Kidney capillary endothelial cell (primary cell): ENCODE results near the gene SP7.
"Not testable (repeated sequence)": the region's sequence is repeated elsewhere in the genome, so short reads cannot be mapped to it uniquely, and the experiment has no call there.

ENCODE experiments used
- DNase-seq: peaks from one replicate; pipeline ENCODE4 v3.0.0-alpha.2; 2018; ENCODE audit warnings: low spot score

Gene SP7

GRCh38 chr12:53346491-53346890 lies 10.3 kb upstream of the SP7 start:
- DNase-seq: no peak

- DNase-seq: no peak
Observed at GRCh38 chr12:53345486-53346188, 9.5 kb upstream of the SP7 start.

DNA sequence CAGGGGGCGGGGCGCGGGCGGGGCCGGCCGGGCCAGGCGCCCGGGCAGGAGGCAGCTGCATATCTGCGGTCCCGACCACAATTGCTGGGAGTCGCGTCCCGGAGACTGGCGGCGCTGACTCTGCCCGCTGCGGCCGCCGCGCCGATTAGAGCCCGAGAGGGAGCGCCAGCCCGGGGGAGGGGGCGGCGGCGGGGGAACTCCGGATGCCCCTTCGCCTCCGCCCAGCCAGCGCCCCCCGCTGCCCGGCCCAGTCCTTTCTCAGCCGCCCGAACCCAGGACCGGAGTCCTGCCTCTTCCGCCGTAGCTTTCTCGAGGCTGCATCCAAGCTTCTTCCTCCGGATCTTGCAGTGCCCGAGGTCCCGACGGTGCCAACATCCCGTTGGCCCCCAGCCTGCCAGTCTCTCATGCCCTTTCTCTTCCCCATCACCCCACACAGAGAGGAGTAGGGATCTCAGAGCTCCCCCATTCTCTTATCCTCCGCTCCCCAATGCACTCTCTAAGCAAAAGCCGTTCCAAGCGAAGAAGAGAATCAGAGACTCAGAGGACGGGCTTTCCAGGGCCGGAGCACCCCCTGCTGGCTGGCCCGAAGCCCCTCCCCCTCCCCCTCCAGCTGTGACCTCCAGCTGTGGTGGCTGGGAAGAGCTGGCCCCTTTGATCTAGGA lies 8.8 kb upstream of the SP7 start:
- peak; percentile 70 for DNase-seq

DNA sequence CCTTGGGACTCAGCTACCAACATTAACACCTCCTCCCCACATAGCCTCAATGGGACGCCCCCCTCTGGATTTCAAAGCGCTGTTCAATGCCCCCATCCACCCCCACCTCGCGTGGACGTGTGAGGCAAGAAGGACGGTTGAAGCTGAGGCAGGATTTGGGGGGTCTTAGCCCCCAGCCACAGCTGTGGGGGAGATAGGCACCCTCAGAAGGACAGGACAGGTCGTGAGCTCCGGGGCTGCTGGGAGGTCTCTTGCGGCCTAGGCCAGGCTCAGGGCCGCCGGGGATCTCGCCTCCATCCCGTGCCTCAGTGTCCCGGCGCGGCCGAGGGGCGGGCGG lies 8.3 kb upstream of the SP7 start:
- DNase-seq: no peak

DNA sequence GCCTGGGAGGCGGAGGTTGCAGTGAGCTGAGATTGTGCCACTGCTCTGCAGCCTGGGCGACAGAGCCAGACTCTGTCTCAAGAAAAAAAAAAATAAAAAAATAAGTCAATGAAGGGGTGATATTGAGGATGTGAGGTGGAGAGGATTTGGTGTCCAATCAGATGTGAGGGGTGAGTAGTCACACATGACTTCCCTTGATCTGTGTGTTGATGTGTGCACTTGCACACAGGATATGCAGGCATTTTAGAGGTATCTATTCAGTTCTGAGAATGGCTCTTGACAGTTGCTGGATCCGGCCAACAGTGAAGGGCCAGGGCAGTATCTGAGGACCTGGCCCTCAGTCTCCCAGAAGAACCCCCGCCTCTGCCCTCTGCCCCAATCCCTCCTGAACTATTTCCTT lies 7.8 kb upstream of the SP7 start:
- DNase-seq: no peak

GRCh38 chr12:53343449-53343848 lies 7.3 kb upstream of the SP7 start:
- no peak for DNase-seq

DNA sequence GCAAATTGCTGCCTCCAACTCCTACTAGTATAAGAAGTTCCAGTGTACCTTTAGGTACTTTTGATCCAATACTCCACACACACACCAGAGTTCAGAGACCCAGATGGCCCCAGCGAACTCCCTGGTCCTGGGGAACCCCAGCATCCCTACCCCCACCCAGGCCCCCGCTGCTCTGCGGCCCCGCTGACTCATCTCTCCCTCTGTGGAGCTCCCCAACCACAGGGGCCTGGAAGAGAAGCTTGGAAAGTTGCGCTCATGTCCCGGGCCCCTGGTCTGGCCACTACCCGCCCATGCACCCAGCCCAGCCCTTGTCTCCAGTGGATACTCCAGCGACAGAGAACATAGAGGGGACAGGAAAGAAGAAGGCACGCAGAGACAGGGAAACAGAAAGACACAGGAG lies 4.2 kb upstream of the SP7 start:
- DNase-seq: no peak

DNA sequence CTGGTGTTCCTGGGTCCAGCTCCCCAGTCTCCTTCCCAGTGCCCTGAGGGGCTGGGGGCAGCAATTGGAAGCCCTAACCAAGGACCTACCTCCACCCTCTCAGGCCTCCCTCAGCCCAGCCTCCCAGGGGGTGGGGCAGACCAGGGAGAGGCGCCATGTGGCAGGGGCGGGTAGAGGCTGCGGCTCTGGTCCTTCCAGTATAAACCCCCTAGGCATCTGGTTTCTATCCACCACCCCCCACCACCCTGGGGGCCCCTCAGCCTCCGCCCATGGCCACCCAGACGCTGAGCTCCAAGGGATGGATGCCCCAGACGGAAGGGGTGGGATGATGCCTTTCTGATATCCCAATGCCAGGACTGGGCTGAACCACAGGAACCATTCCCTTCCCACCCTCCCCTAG lies 2.8 kb upstream of the SP7 start:
- DNase-seq: no peak

- no peak for DNase-seq
Observed at GRCh38 chr12:53338017-53338416, 1.9 kb upstream of the SP7 start.

- no peak for DNase-seq
Observed at GRCh38 chr12:53334822-53335221, 1.3 kb downstream of the SP7 start.

- no peak for DNase-seq
Observed at GRCh38 chr12:53333845-53334244, 2.3 kb downstream of the SP7 start.

DNA sequence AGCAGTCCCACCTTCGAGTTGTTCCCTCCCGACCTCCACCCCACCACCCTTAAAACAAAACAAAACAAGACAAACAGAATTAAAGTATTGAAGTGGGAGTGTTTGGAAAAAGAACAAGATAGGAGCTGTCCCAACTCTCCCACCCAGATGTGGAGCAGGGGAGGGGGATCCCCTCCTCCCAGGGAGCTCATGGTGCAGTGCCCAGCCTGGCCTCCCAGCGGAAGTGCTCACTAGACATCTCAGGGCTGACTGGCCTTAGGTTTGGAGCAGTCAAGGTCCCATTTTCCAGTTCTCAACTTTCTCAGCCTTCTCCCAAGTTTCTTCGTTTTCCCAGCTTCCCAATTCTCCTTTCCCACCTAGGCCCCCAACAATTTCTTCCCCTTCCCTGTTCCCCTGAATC lies 2.9 kb downstream of the SP7 start:
- no peak for DNase-seq

DNA sequence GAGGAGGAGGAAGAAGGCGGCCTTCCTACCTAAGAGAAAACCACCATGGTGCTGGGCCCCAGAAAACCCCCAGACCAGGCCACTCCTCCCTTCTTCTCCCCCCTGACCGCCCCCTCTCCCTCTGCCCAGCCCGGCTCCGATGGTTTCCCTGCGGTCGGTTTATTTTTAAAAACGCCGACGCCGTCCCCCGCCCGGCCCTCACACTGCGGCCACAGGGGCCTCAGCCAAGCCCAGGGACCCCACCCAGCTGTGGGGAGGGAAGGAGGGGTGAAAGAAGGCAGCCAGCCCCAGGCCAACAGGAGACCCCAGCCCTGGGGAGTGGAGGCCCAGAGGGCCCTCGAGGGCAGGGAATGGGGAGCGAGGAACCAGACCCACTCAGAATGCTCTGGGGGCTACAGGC lies 3.4 kb downstream of the SP7 start:
- no peak for DNase-seq

DNA sequence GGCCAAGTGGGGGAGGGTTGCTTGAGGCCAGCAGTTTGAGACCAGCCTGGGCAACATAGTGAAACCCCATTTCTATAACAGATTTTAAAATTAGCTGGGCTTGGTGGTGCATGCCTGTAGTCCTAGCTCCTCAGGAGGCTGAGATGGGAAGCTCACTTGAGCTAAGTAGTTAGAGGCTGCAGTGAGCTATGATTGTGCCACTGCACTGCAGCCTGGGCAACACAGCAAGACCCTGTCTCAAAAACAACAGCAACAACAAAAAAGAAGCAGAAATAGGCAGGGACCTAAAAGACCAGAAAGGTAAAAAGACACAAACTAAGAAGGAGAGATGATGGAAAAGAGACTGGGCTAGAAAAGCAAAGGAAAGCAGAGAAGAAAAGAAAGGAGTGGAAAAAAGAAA lies 3.8 kb downstream of the SP7 start:
- DNase-seq: not testable (repeated sequence)

- DNase-seq: no peak
Observed at GRCh38 chr12:53330671-53331070, 5.5 kb downstream of the SP7 start.

DNA sequence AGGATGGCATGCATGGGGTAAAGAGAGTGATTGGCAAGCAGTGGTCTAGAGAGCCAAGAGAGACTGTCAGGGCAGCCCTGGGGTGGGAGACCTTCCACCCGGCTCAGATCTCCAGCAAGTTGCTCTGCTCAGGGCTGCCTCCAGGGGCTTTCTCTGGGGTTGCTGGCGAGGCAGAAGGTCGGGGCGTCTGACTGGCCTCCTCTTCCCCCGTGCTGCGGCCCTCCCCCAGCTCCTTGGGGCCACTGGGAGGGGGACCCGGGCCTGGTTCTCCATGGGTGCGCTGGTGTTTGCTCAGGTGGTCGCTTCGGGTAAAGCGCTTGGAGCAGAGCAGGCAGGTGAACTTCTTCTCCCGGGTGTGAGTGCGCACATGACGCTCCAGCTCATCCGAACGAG lies 8.1 kb downstream of the SP7 start:
- no peak for DNase-seq

GRCh38 chr12:53327435-53328042 lies 8.6 kb downstream of the SP7 start:
- DNase-seq: no peak

DNA sequence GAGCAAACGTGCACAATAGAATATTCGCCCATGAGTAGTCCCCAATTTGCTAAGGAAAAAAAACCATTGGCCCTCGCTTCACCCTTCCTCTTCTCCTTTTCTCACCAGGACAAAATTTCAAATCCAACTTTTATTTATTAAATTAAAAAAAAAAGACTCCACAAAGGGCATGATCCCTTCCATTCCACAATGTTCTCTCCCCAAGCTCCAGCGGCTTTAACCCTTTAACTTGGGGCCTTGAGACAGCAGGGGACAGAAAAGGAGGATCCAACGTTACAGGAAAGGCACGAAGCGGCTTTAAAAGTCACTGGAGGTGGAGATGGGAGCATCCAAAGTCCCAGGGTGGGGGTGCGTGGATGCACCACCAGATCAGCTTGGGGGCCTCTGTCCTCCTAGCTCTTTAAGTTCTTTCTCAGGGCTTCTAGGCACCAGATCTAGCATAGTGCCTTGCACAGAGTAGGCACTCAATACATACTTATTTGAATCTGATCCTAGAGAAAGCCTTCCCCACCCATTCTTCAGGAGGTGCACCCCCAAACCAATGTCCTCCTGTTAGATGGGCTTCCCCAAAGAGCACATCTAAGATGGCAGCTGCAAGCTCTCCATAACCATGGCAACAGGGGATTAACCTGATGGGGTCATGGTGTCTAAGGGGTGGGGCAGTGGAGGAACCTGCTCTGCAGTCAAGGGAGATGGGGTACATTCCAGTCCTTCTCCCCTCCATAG lies 9.5 kb downstream of the SP7 start:
- DNase-seq: no peak

DNA sequence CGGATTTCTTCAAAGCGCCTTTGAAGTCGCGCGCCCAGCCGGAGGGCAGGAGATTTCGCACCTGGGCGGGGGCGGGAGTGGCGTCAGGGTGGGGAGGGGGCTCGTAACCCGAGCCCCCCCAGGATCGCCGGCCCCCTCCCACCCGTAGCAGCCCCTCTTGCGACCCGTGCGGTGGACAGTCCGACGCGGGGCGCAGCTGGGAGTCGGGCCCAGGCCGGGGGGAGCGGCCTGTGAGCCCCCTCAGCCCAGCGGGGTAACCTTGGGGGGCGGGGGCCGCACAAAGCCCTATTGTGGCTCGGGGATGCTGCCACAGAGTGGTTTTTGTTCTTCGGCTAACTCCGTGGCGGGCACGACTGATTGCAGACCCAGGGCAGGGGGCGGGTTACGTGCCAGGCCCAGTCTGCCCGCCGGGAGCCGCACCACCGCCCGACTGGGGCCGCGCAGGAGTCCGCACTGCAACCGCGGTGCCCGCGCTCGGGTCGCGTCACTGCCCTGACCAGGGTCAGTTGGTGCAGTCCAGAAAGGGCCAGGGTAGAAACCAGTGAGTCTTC lies 10.6 kb downstream of the SP7 start:
- DNase-seq: no peak

GRCh38 chr12:53324779-53325510 lies 11.2 kb downstream of the SP7 start:
- DNase-seq: peak; percentile 80

DNA sequence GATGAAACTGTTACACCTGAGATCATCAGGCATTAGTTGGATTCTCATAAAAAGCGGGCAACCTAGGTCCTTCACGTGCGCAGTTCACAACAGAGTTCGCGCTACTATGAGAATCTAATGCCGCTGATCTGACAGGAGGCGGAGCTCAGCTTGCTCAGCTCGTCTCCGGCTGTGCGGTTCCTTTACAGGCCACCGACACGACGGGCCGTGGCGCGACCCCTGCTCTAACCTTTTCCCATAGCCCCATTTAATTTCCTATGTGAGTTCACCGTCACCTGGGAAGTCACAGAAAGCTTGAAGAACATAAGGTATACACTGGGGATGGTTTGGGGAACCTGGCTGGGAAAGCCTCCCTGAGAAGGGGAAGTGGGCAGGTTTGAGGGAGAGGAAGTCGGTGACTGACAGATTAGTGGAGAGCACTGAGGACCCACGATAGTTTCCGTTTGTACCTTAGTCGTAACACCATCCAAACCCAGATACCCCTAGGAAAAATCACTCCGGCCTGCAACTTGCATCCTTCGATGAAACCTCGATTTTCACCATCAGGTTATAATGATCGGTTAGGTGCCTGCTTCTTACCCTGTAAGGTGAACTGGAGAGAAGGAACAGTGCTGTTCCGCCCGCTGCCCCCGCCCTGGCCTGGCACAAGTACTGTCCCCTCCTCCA lies 11.9 kb downstream of the SP7 start:
- DNase-seq: no peak
